HEK293 (cell line): ENCODE results near the gene ZFAND3.

ENCODE experiments used
- CTCF ChIA-PET: fragments of 350-600 bp; formaldehyde crosslinking; extraction: SDS; loops from one replicate; lab custom pipeline; 2021; ENCODE audit warnings: antibody characterized with exemption; lab: Yijun Ruan, JAX
- POLR2A ChIA-PET: fragments of 300-600 bp; formaldehyde crosslinking; extraction: SDS; loops from one replicate; lab custom pipeline; 2020; ENCODE audit warnings: antibody characterized with exemption, inconsistent platforms; lab: Yijun Ruan, JAX
- H3K27ac ChIP-seq: fragments of 200-500 bp; sonication (Bioruptor generic); 2 replicates; pipeline ENCODE4 v1.5.1; 2014; ENCODE audit warnings: low read depth, low read length, control low read depth, inconsistent platforms; ENCODE audit errors: extremely low read depth
- H3K36me3 ChIP-seq, 2 experiments: fragments of 200-500 bp in 1 of 2; sonication (Bioruptor generic) in 1 of 2; 1 replicate in 1 of 2; 2 replicates in 1 of 2; pipeline ENCODE4 v1.5.1; 2014 to 2017; ENCODE audit warnings: inconsistent platforms in 2 of 2, low read length in 2 of 2; ENCODE audit not compliant: control insufficient read depth in 2 of 2, insufficient read depth in 1 of 2
- H3K4me1 ChIP-seq: fragments of 200-500 bp; sonication (Bioruptor generic); 2 replicates; pipeline ENCODE4 v1.5.1; 2014; ENCODE audit warnings: mild to moderate bottlenecking, low read length, inconsistent platforms; ENCODE audit not compliant: control insufficient read depth, insufficient read depth
- H3K4me3 ChIP-seq: 2 replicates; pipeline ENCODE4 v1.5.1; 2011; ENCODE audit warnings: low read depth, mild to moderate bottlenecking, control low read depth, low read length, moderate library complexity
- H3K9me3 ChIP-seq: fragments of 200-500 bp; sonication (Bioruptor generic); 2 replicates; pipeline ENCODE4 v1.5.1; 2014; ENCODE audit warnings: low read depth, low read length, inconsistent platforms; ENCODE audit not compliant: control insufficient read depth, insufficient read depth
- KLF7 ChIP-seq: fragments of 450-650 bp; formaldehyde crosslinking; IDR thresholded peaks from 2 replicates; pipeline ENCODE4 v1.5.1; 2016; ENCODE audit warnings: missing biosample characterization, missing genetic modification characterization, borderline replicate concordance
- PRDM1 ChIP-seq: fragments of 450-650 bp; formaldehyde crosslinking; IDR thresholded peaks from 2 replicates; pipeline ENCODE4; 2016; ENCODE audit warnings: missing biosample characterization, missing genetic modification characterization
- SP2 ChIP-seq: fragments of 450-650 bp; formaldehyde crosslinking; IDR thresholded peaks from 2 replicates; pipeline ENCODE4 v1.5.1; 2016; ENCODE audit warnings: missing biosample characterization, missing genetic modification characterization
- ZFHX2 ChIP-seq: fragments of 450-650 bp; formaldehyde crosslinking; conservative IDR thresholded peaks from 2 replicates; pipeline ENCODE4 v1.5.1; 2016; ENCODE audit warnings: missing biosample characterization, missing genetic modification characterization
- ZIC2 ChIP-seq: fragments of 450-650 bp; formaldehyde crosslinking; IDR thresholded peaks from 2 replicates; pipeline ENCODE4 v1.5.1; 2016; ENCODE audit warnings: missing biosample characterization, missing genetic modification characterization
- ZNF121 ChIP-seq: fragments of 450-650 bp; formaldehyde crosslinking; IDR thresholded peaks from 2 replicates; pipeline ENCODE4 v1.5.1; 2016; ENCODE audit warnings: missing biosample characterization, missing genetic modification characterization
- ZNF155 ChIP-seq: fragments of 450-650 bp; formaldehyde crosslinking; IDR thresholded peaks from 2 replicates; pipeline ENCODE4 v1.5.1; 2016; ENCODE audit warnings: missing biosample characterization, missing genetic modification characterization
- ZNF221 ChIP-seq: fragments of 450-650 bp; formaldehyde crosslinking; IDR thresholded peaks from 2 replicates; pipeline ENCODE4 v1.5.1; 2017; ENCODE audit warnings: missing biosample characterization, missing genetic modification characterization, borderline replicate concordance
- ZNF335 ChIP-seq: fragments of 450-650 bp; formaldehyde crosslinking; conservative IDR thresholded peaks from 2 replicates; pipeline ENCODE4 v1.5.1; 2016; ENCODE audit warnings: missing biosample characterization, missing genetic modification characterization
- ZNF341 ChIP-seq: fragments of 450-650 bp; formaldehyde crosslinking; IDR thresholded peaks from 2 replicates; pipeline ENCODE4; 2016; ENCODE audit warnings: low read depth, missing biosample characterization, missing genetic modification characterization
- ZNF350 ChIP-seq: fragments of 450-650 bp; formaldehyde crosslinking; IDR thresholded peaks from 2 replicates; pipeline ENCODE4 v1.5.0; 2017; ENCODE audit warnings: missing biosample characterization, mild to moderate bottlenecking, missing genetic modification characterization
- ZNF366 ChIP-seq: fragments of 450-650 bp; formaldehyde crosslinking; conservative IDR thresholded peaks from 2 replicates; pipeline ENCODE4 v1.5.1; 2016; ENCODE audit warnings: missing biosample characterization, missing genetic modification characterization
- ZNF423 ChIP-seq: fragments of 450-650 bp; formaldehyde crosslinking; IDR thresholded peaks from 2 replicates; pipeline ENCODE4 v1.5.1; 2016; ENCODE audit warnings: missing biosample characterization, missing genetic modification characterization
- ZNF48 ChIP-seq: fragments of 450-650 bp; formaldehyde crosslinking; IDR thresholded peaks from 2 replicates; pipeline ENCODE4 v1.5.1; 2016; ENCODE audit warnings: missing biosample characterization, missing genetic modification characterization
- ZNF544 ChIP-seq: fragments of 450-650 bp; formaldehyde crosslinking; IDR thresholded peaks from 2 replicates; pipeline ENCODE4 v1.5.0; 2017; ENCODE audit warnings: missing biosample characterization, missing genetic modification characterization
- ZNF585B ChIP-seq: fragments of 450-650 bp; formaldehyde crosslinking; IDR thresholded peaks from 2 replicates; pipeline ENCODE4 v1.5.1; 2016; ENCODE audit warnings: missing biosample characterization, missing genetic modification characterization
- ZNF621 ChIP-seq: fragments of 450-650 bp; formaldehyde crosslinking; IDR thresholded peaks from 2 replicates; pipeline ENCODE4 v1.5.1; 2017; ENCODE audit warnings: missing biosample characterization, missing genetic modification characterization
- ZNF785 ChIP-seq: fragments of 450-650 bp; formaldehyde crosslinking; IDR thresholded peaks from 2 replicates; pipeline ENCODE4 v1.5.1; 2016; ENCODE audit warnings: missing biosample characterization, missing genetic modification characterization
- ZSCAN18 ChIP-seq: fragments of 450-650 bp; formaldehyde crosslinking; IDR thresholded peaks from 2 replicates; pipeline ENCODE4 v1.5.1; 2016; ENCODE audit warnings: missing biosample characterization, missing genetic modification characterization
- ZSCAN23 ChIP-seq: fragments of 450-650 bp; formaldehyde crosslinking; IDR thresholded peaks from 2 replicates; pipeline ENCODE4 v1.5.1; 2016; ENCODE audit warnings: missing biosample characterization, missing genetic modification characterization
- TF ChIP-seq, protein P1 (sequence below): fragments of 450-650 bp; formaldehyde crosslinking; IDR thresholded peaks from 2 replicates; pipeline ENCODE4 v1.5.1; 2016; ENCODE audit warnings: missing biosample characterization, missing genetic modification characterization, borderline replicate concordance

The ZFAND3 gene

GRCh38 chr6:38166411-38167240 lies 347.1 kb downstream of the ZFAND3 start:
- Histone ChIP-seq H3K4me1 (no peaks in the 10 kb centered on the region), H3K4me3 (no peak overlapping the region), H3K9me3 (no peaks in the 10 kb centered on the region), H3K27ac (no peak overlapping the region), H3K36me3 (no peaks in the 10 kb centered on the region)
- POLR2A ChIA-PET: no interaction called here
- CTCF ChIA-PET: no interaction called here
- TF ChIP-seq ZNF48 (tag by site-specific recombination) (no peak), ZNF155 (no peak), ZIC2 (tag by site-specific recombination) (peak; percentile 43), ZNF341 (tag by site-specific recombination) (peak; percentile 21; the same call in 1 of the 2 replicates), SP2 (tag by site-specific recombination) (no peak), ZNF221 (tag by site-specific recombination) (no peak), KLF7 (tag by site-specific recombination) (no peak)

GRCh38 chr6:38167598-38167997 lies 348.1 kb downstream of the ZFAND3 start:
- Histone ChIP-seq H3K36me3 (no peaks in the 10 kb centered on the region), H3K9me3 (no peaks in the 10 kb centered on the region), H3K27ac (no peak overlapping the region), H3K4me3 (no peak overlapping the region), H3K4me1 (no peaks in the 10 kb centered on the region)
- TF ChIP-seq ZFHX2 (tag by site-specific recombination) (no peak), ZSCAN18 (no peak), ZNF350 (tag by site-specific recombination) (no peak), PRDM1 (tag by site-specific recombination) (no peak), ZNF585B (tag by site-specific recombination) (no peak), ZNF423 (no peak), ZNF366 (no peak), ZNF621 (tag by site-specific recombination) (no peak), ZNF785 (no peak), ZSCAN23 (tag by site-specific recombination) (no peak), ZNF121 (no peak), ZNF544 (no peak), ZNF335 (tag by site-specific recombination) (no peak)
- TF ChIP-seq, protein P1, sequence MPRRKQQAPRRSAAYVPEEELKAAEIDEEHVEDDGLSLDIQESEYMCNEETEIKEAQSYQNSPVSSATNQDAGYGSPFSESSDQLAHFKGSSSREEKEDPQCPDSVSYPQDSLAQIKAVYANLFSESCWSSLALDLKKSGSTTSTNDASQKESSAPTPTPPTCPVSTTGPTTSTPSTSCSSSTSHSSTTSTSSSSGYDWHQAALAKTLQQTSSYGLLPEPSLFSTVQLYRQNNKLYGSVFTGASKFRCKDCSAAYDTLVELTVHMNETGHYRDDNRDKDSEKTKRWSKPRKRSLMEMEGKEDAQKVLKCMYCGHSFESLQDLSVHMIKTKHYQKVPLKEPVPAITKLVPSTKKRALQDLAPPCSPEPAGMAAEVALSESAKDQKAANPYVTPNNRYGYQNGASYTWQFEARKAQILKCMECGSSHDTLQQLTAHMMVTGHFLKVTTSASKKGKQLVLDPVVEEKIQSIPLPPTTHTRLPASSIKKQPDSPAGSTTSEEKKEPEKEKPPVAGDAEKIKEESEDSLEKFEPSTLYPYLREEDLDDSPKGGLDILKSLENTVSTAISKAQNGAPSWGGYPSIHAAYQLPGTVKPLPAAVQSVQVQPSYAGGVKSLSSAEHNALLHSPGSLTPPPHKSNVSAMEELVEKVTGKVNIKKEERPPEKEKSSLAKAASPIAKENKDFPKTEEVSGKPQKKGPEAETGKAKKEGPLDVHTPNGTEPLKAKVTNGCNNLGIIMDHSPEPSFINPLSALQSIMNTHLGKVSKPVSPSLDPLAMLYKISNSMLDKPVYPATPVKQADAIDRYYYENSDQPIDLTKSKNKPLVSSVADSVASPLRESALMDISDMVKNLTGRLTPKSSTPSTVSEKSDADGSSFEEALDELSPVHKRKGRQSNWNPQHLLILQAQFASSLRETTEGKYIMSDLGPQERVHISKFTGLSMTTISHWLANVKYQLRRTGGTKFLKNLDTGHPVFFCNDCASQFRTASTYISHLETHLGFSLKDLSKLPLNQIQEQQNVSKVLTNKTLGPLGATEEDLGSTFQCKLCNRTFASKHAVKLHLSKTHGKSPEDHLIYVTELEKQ (tag by site-specific recombination): no peak
- ChIA-PET CTCF (interaction anchor here (0.8 kb wide), 1 partner anchor 9 kb away, joined by 3 read pairs; no protein-coding TSS in a partner anchor), POLR2A (no interaction called here)
